GM03348 (cell line): ENCODE measurements around the gene CTNNA3.
A peak's percentile ranks its signal among the peaks of the same experiment; 100 is the strongest.

Experiments used
- DNase-seq: peaks from one replicate; pipeline ENCODE4 v3.0.0; 2012; ENCODE audit warnings: low spot score

CTNNA3 gene

DNA sequence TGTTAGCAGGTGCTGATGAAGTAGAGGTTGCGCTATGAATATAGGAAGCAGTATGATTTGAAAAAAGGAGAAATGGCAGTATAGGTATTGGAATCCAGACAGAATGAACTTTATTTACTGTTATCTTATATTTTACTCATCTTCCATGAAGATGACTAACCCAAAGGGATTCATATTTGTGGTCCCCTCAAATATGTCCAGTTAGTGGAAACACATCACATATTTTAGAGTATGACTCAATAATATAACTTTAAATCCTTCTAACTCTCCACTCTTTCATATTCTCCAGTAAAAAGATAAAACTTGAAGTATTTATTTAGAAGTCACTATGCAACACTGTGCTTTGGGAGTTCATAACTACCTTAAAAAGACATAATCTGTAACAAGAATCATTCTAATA lies 1056.6 kb downstream of the CTNNA3 start:
- DNase-seq, result peak; percentile 61

DNA sequence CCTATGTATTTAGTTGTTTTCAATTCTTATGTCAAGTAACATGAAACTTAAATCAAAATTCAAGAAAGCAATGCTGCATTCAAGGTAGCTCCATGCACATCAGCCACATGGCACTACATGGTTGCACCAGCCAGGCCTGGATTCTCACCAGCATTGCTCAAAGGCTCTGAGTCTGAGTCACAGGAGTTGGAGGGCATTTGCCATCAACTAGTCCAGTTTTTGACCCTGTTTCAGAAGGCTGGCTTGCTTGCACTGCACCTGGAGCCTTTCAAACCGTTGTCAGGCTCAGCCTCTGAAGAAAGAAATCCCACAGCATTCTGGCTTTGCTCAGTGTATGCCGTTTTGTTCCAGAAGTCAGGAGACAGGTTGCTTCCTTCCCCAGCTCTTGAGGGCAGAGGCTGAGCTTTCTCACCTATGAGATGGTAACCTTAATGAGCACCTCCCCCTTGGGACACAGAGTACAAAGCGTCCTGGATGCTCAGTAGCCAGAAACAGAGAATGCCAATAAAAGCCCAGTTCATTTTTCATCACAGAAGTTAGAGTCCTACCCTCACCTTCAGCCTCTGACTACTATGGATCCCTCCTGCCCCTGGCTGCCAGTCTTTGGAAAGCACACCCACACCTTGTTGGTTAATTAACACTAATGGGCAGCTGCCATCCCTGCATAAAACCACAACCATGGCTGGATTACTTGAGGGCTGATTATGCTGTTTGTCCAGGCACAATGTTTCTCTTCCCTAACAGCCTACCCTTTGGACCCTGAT lies 1058.5 kb downstream of the CTNNA3 start:
- peak; percentile 39 for DNase-seq

DNA sequence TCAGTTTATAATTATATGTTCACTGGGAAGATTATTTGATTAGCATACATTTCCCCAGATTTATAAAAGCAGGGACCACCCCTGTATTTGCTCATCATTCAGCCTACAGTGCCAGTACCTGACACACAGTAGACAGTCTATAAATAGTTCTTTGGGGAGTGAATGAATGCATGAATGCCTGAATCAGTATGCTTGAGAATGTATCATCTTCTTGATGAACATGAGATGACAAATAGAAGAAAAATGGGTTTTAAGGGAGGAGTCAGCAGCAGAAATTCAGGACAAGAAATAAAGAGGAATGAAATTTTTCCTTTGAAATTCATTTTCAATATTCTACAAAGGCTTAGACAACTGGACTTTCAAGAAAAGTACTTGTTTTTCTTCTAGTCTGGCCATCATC lies 1066.0 kb downstream of the CTNNA3 start:
- peak; percentile 15 for DNase-seq

DNA sequence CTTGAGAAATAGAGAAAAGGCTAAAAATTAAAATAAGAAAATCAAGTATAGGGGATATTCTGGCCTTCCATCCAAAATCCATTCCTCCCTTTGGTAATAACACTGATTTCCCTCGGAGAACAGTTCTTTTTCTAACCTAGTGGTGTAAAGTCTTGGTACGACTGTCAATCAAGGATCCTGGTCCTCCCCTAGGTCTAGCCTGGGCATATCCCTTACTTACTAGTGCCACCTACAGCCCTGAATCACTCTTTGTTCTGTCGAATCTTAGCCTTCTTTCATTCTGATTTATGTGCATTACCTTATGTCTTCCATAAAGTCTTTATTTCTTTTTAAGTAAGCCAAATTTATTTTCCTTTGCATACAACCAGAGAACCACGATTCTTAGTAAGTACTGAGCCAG lies 1068.8 kb downstream of the CTNNA3 start:
- DNase-seq, result no peak

DNA sequence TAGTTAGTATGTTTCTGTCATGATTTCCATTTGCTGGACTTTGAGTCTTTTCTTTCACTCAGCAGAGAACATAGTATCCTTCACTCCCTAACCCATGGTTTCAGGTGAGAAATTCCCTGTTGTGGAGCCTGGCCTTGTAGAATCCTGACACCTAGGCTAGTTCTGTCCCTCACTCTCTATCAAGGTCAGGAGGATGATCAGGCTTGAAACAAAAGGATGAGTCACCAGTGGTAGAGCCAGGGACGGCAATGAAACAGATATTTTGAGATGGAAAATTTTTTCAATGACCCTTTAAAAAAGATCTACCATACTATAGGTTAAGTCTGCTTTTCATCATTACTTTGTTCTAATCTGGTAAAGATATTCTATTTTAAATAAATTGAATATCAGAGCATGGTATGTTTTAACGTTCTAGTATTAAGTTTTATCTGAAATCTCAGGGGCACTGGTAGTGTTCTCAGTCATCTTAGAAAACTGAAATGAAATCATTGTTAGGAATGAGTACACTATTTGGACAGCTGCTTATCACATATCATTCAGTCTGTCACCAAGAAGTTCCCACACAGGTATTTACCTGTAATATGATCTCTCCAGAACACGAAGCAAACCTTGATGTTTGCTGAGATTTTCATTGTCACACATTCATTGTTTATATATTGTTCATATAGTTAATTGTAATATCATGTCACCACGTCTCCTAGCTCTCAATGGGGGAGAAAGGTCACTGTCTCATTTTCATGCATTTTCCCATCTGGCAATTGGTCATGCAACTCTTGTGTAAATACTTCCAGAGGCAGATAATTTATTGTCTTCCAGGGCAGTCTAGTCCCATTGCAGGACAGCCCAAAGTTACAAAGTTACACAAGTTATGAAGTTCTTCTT lies 1070.0 kb downstream of the CTNNA3 start:
- DNase-seq, result no peak

DNA sequence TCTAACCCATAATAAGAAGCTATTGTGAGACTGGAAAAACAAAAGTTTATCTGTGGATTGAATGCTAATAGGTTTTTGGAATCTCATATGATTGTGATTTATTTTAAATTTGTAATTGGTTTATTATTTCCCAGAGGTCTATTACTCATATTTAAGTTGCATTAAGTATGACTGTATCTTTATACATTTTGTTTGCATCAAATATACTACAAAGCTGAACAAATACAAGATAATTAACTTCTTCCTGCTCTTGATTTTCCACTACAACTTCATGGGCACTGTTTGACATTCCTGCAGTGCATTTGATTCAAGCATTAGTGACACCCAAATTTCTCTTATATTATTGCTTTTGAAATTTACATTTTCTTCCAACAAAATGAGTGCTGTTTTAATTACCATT lies 1073.9 kb downstream of the CTNNA3 start:
- DNase-seq, result no peak

DNA sequence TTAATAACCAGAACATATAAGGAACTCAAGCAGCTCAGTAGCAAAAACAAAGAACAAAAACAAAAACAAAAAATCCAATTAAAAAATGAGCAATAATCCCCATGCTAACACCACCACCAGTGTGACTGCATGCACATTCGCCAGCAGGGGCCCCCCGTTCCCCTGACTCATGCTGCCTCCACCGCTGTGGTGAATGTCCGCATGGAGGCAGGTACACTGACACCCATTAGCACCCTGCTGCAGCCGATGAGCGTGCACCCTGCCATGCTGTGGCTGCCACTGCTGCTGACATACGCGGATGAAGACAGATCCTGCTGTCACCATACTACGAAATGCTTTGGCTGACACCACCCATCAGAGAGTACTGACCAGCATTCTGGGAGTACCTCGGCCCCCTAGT lies 1091.8 kb downstream of the CTNNA3 start:
- DNase-seq, result no peak

DNA sequence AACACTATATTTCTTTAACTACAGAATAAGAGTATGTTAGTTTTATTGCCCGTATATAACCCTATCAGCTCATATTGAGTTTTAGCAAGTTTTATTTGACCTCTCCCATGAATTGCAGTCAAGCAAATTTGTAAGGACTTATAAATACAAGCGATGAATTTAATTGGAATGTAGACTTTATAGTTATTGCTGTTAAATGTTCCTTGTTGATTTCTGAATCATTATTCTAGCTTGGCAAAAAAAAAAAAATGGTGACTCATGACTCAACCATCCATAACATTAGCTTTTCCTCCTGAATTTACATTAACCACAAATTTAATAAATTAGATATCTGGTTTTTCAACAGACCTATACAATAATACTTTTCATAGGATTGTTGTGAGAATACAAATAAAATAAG lies 1104.1 kb downstream of the CTNNA3 start:
- peak; percentile 13 for DNase-seq

DNA sequence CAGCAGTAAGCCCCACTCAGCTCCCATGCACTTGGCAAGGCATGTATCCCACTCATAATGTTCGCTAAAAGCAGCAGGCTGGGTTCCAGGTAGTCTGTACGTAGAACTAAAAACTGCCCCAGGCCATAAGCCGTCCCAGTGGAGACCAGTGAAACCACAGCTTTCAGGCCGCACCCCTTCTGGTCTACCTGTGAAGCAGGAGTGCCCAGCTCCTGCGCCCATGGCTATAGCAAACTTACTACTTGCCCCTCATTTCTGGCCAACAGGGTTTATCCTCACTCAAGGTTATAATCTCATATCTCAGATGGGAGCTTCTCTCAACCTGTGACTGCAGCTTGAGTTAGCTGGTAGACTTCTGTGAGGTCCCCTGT lies 1108.3 kb downstream of the CTNNA3 start:
- DNase-seq, result no peak

DNA sequence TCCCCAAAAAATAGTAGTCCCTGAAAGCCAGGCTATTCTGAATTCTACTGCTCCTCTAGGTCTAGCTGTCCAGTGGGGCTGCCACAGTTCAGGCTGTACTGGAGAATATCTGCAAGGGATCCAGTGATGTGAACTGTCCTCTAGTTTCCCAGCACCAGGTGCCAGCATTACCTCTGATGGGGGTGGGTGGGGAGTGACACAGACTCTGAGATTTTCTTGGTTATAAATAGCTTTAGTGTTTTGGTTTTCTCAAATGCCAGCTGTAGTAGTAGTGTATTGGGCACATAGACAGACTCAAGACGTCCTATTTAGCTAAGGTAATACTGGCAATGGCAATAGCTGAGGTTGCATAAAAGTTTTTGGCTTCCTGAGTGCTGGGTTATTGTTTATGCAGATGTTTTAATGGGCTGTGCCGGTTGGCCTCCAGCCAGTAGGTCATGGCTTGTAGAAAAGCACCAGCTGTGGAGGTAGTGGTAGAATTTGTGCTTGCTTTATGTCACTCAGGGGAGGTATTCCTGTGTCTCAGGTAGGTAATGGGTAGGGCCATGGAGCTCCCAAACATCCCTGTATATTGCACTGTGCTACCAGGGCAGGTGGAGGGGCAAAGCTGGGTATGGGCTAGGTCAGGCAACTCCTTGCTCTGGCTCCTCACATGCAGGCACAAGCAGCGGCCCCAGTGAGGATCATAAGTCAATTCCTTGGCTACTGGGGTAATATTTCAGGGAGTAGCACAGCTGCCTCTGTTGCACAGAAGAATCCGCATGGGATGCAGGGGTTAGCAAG lies 1108.9 kb downstream of the CTNNA3 start:
- no peak for DNase-seq

DNA sequence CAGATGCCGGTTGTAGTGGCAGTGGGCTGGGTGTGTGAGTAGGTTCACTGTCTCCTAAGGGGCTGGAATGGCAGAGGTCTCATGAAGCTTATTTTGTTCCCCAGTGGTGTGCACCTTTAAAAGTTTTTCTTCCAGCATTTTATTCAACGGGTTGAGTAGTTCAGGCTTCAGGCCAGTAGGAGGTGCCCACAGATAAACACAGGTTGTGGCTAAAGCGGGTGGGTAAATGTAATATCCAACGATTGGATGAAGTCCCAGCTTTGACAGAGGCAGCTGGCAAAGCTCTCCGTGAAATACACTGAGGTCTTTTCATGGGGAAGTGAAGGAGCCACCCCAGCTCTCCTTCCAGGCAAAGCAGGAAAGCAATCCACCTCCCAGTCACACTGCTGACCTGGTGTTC lies 1109.9 kb downstream of the CTNNA3 start:
- DNase-seq, result peak; percentile 28

DNA sequence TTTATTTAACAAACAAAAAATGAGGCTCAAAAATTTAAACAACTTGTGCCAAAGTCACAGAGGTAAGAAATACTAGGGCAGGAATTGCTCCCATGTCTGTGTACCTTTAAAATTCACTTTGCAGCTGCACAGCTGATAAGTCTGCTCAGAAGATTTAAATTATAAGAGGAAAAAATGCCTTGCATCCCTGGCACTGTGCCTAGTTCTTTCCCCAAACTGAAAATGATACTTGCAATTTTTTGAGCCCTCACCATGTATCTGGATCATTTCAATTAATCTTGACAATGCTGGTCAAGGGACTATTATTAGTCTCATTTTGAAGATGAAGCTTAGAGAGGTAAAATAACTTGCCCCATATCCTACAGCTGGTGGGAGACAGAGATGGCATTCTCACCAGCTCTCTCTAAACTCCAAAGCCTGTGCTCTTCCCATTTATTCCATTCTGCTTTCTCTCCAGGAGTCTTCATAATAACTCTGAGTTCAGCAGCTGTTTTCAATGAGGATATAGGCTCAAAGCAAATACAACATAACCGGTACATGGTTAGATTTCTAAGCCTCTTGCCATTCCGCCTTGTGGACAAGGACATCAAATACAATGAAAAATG lies 1120.6 kb downstream of the CTNNA3 start:
- DNase-seq, result no peak

DNA sequence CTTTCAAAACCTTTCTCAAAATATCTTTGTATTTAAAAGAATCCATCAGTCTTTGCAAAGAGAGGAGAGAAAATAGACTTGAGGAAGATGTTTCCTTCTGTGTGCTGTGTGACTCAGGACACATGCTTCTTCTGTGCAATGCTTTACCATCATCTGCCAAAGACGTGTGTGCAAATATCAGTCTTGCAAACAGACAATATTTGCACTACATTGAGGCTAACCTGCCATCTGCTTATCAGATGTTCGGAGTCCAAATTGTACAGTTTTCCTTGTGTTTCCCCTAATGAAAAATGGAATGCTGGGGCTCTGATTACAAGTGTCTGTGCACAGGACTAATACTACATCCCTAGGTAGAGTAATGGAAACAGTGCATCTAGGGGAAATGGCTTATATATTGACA lies 1123.3 kb downstream of the CTNNA3 start:
- DNase-seq, result no peak

DNA sequence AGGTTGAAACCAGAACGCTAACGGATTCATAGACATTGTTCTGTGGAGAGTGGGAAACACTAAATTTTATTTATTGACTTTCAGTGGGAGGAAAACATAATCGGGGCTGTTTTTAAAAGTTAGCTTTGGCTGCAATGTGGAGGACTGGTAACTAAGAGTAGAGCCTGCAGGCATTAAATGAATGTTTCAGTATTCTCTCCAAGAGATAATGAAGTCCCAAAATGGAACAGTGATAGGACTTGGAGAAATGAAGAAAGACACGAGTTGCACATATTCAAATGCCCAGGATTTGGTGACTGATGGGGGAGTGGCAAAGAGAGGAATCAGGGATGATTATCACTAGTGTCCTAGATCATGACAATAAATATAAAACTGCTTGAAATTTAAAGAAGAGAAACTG lies 1130.0 kb downstream of the CTNNA3 start:
- DNase-seq, result no peak

DNA sequence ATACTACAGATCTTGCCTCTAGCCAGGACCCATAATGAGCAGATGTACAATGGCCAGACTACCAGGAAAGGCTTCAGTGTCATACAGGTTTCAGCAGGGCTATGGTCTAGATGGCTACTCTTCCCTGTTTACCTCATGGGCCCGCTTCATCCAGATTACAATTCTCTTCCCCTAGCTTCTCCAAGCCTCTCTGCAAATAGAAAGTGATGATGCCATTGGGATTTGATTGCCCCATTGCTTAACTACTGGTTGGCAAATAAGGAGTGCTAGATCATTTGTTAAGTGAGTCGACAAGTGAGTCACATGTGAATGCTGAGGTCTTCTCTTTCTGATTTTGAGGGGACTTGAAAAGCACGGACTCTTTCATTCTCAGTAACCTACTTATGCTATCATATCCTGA lies 1131.7 kb downstream of the CTNNA3 start:
- DNase-seq, result no peak

DNA sequence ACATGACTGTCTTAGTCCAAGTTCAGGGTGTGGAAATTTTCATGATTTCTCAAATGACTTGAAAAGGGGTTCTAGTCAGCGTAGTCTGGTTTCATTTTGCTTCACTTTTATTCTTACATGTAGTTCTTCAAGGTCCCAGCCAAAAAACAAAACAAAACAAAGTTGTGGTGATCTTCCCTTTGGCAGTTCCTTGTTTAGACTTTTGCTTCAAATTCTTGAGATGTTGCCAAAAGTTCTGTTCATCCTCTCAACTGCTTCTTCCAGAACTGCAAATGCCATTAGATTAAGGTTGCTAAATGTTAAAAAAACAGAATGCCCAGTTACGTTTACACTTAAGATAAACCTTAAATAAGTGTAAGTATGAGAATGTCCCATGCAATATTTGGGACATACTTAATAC lies 1140.9 kb downstream of the CTNNA3 start:
- DNase-seq, result peak; percentile 10

DNA sequence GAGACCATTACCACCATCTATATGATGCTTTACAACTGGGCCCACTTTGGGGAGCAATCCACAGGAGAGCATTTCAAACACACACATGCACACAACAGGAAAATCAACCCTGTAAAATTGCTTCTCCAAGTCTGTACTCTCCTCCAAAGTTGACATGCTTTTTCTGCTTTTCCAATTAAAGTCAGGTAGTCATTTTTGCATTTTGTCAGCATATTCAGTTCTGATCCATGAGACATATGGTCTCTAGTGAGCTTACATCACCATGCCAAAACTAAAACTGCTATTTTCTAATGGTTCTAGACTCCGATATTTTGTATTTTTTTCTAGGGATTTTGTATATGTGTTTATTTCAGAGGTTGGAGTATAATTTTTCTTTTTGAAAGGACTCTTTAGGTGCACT lies 1143.7 kb downstream of the CTNNA3 start:
- DNase-seq, result no peak

DNA sequence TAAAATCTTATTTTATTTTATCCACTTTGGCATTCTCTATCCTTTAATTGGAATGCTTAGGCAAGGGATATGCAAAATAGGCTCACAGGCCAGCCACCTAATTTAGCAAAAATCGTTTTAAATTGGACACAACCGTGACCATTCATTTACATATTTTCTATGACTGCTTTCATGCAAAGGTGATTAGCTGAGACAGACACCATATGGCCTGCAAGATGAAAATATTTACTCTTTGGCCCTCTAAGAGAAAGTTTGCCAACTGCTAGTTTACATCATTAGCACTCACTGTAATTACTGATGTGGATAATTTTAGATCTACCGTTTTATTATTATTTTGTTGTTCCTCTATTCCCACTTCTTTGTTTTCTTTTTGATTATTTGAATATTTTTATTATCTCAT lies 1145.6 kb downstream of the CTNNA3 start:
- DNase-seq, result no peak

DNA sequence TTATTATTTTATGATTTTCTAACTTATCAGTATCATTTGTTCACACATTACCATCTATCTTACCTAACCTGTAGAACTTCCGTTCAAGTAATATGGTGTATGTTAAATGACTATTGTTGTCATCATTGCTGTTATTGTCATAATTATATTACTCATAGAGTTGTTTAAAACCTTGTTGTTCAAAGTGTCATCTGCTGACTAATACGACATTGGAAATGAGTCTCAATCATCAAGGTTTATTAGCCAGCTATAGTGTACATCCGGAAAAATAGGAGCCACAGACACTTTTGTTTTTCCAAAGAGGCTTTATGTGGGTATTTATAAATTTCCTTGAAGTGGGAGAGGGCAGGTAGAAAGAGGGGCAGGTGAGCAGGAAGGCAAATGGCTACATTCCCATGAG lies 1157.1 kb downstream of the CTNNA3 start:
- no peak for DNase-seq

DNA sequence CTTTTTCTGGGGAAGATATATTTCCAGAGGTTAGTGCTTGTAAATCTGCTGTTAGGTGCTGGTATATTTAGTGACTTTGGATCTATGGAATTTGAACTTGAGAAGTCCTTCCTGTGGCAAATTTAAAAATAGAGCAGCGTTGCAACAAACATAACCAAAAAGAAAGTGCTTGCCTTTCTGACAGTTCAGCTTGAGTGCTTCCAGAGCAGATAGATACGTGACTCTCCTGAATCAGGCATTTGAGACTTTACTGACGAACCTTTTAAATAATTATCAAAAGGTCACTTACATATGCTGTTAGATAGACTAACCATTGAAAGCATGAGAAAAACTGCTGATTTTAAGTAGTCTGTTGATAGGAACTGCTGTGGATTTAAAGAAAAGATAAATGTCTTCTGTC lies 1157.6 kb downstream of the CTNNA3 start:
- no peak for DNase-seq

DNA sequence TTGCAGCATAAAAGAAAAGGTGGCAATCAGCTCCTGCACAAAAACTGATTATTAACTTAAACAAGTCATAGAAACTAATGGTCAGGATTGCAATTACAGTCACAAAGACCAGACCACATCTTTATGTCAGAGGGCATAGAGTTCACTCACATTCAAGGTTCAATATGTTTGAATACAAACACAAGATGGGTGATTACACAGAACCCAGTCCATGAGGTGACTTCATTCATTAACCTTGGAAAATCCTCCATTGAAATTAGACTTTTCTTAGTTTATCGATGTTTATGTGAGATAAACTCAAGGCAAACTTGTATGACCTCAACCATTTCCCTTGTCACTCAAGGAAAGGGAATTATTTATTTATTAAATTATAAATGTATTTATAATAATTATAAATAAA lies 1158.8 kb downstream of the CTNNA3 start:
- DNase-seq, result no peak

DNA sequence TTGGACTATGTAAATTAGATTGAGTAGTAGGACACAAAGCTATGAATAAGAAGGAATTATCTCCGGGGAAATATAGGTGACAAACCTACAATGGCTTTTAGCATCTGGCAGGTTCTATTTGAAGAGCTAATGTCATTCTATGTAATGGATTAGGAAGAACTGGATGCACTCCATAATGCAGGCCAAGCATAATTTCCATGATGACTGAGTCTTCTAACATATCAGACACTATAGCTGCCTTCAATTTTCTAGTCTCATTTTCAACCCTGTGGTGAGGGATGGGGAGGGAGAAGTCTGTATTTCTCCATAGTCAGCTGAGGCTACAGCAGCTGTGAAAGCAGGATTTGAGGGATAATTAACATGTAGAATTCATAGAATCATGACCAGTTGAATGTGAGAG lies 1160.6 kb downstream of the CTNNA3 start:
- DNase-seq, result no peak
